Karpas-422 (cell line): Measurements from ENCODE around the gene SPATA18. TPM values are rescaled to one million over a fixed set of nuclear protein-coding genes. Genes with fewer than 3 reads are reported as not detected.
A peak's percentile ranks its signal among the peaks of the same experiment; 100 is the strongest.

Source experiments
- DNase-seq: peaks from one replicate; pipeline ENCODE4 v3.0.0-alpha.2; 2015
- H2AFZ ChIP-seq: fragments of 200-600 bp; sonication (generic); 2 replicates; pipeline ENCODE4 v1.6.1; 2014; ENCODE audit warnings: antibody characterized with exemption, low read length, mixed read lengths
- H3K27ac ChIP-seq: fragments of 200-600 bp; sonication (generic); 2 replicates; pipeline ENCODE4 v1.5.1; 2014; ENCODE audit warnings: mild to moderate bottlenecking, low read length, moderate library complexity
- H3K27me3 ChIP-seq: fragments of 200-600 bp; sonication (generic); 2 replicates; pipeline ENCODE4 v1.6.1; 2014; ENCODE audit warnings: low read length, mixed read lengths
- H3K36me3 ChIP-seq: fragments of 200-600 bp; sonication (generic); 2 replicates; pipeline ENCODE4 v1.6.1; 2014; ENCODE audit warnings: low read length, mixed read lengths; ENCODE audit not compliant: insufficient read depth
- H3K4me1 ChIP-seq: fragments of 200-600 bp; sonication (generic); 2 replicates; pipeline ENCODE4 v1.6.1; 2014; ENCODE audit warnings: mild to moderate bottlenecking, low read length, mixed read lengths
- H3K4me2 ChIP-seq: fragments of 200-600 bp; sonication (generic); 2 replicates; pipeline ENCODE4 v1.6.1; 2014; ENCODE audit warnings: low read length, low read depth, mild to moderate bottlenecking; ENCODE audit not compliant: poor library complexity, severe bottlenecking
- H3K4me3 ChIP-seq: fragments of 200-600 bp; sonication (generic); 2 replicates; pipeline ENCODE4 v1.5.1; 2014; ENCODE audit warnings: mild to moderate bottlenecking, antibody characterized with exemption, low read length, mixed read lengths
- H3K79me2 ChIP-seq: fragments of 200-600 bp; sonication (generic); 2 replicates; pipeline ENCODE4 v1.6.1; 2014; ENCODE audit warnings: mild to moderate bottlenecking, low read length, mixed read lengths
- H3K9ac ChIP-seq: fragments of 200-600 bp; sonication (generic); 2 replicates; pipeline ENCODE4 v1.6.0; 2014; ENCODE audit warnings: low read length
- H3K9me2 ChIP-seq: fragments of 200-600 bp; sonication (generic), shearing (Covaris generic); replicated peaks from 2 replicates; pipeline ENCODE4 v1.6.0; 2014; ENCODE audit warnings: mild to moderate bottlenecking, low read length, moderate library complexity; ENCODE audit not compliant: insufficient read depth
- H3K9me3 ChIP-seq: fragments of 300-700, 200-600 bp; sonication (generic); 2 replicates; pipeline ENCODE4 v1.6.1; 2014; ENCODE audit warnings: low read length, mixed read lengths
- H4K20me1 ChIP-seq: fragments of 200-600 bp; sonication (generic); 2 replicates; pipeline ENCODE4 v1.6.1; 2014; ENCODE audit warnings: mild to moderate bottlenecking, antibody characterized with exemption, low read length, low read depth; ENCODE audit not compliant: insufficient read depth
- total RNA-seq: library from RNA; depleted of rRNA; stranded (reverse); fragments of >200 nt; shearing (Covaris generic); gene quantifications from 2 replicates; pipeline ENCODE4 v1.2.3, GENCODE V29; 2014; ENCODE audit warnings: low replicate concordance

Gene SPATA18
- total RNA-seq, 1 experiment from 2014 or later, result not detected

DNA sequence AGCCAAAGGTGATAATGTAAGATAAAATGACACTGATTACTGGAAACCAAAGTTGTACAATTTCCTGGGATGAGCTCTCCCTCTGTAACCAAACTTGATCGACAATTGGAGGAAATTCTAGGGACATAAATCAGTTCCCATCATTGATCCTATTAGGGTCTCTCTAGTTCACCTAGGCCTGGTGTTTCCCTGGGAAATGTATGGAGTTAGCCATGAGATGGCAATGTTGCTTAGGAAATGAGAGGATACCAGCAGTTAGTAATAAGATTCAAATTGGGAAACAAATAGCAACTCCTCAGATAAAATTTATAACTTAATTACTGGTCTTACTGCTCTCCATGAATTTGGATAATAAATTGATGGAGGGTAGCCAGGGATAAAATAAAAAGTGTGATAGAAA lies 52.2 kb downstream of the SPATA18 start:
- no peaks in the 10 kb centered on the region for H3K9me2 ChIP-seq
- H3K9me3 ChIP-seq, result no peaks in the 10 kb centered on the region
- no peak overlapping the region for H3K4me2 ChIP-seq
- no peaks in the 10 kb centered on the region for H3K27me3 ChIP-seq
- H3K4me1 ChIP-seq, result peaks cover 60% of the 10 kb centered on the region
- peak; percentile 49 for DNase-seq
- no peak overlapping the region for H3K9ac ChIP-seq
- no peaks in the 10 kb centered on the region for H4K20me1 ChIP-seq
- no peak overlapping the region for H3K4me3 ChIP-seq
- H2AFZ ChIP-seq, result no peak overlapping the region
- H3K79me2 ChIP-seq, result no peaks in the 10 kb centered on the region
- H3K36me3 ChIP-seq, result no peaks in the 10 kb centered on the region
- no peak overlapping the region for H3K27ac ChIP-seq

DNA sequence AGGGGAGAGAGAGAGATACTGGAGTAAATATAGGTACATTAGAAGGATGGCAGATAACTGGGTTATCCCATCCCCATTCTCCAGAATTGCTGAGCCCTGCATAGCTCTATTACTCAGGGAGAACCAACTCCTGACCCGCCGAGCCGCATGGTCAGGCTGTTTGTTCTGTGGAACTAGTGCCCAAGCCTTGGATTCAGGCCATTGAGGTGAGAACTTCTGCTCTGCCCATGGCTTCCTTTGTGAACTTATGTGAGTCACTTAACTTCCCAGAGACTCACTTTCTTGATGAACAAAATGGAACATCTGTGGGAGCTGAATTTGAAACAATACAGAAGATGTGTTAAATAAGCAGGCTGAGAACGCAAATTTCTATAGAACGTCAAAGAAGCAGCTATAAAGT lies 54.2 kb downstream of the SPATA18 start:
- no peaks in the 10 kb centered on the region for H4K20me1 ChIP-seq
- no peak overlapping the region for H3K4me2 ChIP-seq
- H3K27ac ChIP-seq, result no peak overlapping the region
- no peak overlapping the region for H3K9ac ChIP-seq
- H3K4me3 ChIP-seq, result no peak overlapping the region
- no peak for DNase-seq
- no peaks in the 10 kb centered on the region for H3K9me3 ChIP-seq
- H3K27me3 ChIP-seq, result no peaks in the 10 kb centered on the region
- H3K4me1 ChIP-seq, result peaks cover 48% of the 10 kb centered on the region
- H3K9me2 ChIP-seq, result no peaks in the 10 kb centered on the region
- no peaks in the 10 kb centered on the region for H3K79me2 ChIP-seq
- no peak overlapping the region for H2AFZ ChIP-seq
- H3K36me3 ChIP-seq, result no peaks in the 10 kb centered on the region

DNA sequence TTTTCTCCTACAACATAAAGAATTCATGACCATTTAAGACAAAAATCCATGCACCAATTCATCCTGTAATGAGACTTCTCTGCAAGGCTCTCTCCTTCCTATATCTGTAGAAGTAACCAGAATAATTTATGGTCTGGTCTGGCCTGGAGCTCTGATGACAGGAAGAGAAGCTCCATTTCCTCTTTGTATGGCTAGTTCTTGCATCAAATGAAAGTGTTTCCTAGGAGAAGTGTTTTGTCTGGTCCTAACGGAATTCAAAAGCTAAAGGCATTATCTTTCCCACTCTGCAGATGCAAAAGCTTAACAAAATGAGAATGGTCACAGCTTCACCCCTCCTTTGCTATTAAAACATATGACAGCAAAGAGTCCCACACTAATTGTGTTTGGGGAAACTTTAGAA lies 55.1 kb downstream of the SPATA18 start:
- 0 out of 2 replicates have a peak overlapping the region, but pooled peaks have one; percentile 53 for H2AFZ ChIP-seq
- H3K9ac ChIP-seq, result no peak overlapping the region

DNA sequence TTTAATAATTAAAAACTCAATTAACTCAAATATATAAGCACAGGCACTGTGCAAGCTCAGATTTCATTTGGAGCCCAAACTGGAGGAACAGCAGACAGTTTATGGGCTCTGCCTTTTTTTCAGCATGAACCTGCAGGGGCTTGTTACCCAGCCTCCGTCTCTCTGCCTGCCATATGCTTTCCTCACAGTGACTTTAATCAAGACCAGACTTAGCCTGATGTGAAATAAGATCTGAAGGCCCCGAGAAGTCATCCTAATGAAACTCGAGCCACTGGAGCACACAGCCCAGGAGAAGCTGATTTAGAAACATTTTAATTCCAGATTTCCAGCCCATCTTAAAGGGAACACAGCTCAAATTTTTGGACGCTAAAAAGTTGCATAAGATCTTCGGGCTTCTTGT lies 55.6 kb downstream of the SPATA18 start:
- no peak overlapping the region for H3K27ac ChIP-seq
- no peak overlapping the region for H3K9ac ChIP-seq
- H3K9me2 ChIP-seq, result no peaks in the 10 kb centered on the region
- H3K27me3 ChIP-seq, result no peaks in the 10 kb centered on the region
- H3K4me3 ChIP-seq, result no peak overlapping the region
- H2AFZ ChIP-seq, result 0 out of 2 replicates have a peak overlapping the region, but pooled peaks have one; percentile 53
- peaks cover 42% of the 10 kb centered on the region for H3K4me1 ChIP-seq
- no peaks in the 10 kb centered on the region for H3K36me3 ChIP-seq
- H3K9me3 ChIP-seq, result no peaks in the 10 kb centered on the region
- H3K4me2 ChIP-seq, result no peak overlapping the region
- no peak for DNase-seq
- no peaks in the 10 kb centered on the region for H4K20me1 ChIP-seq
- H3K79me2 ChIP-seq, result no peaks in the 10 kb centered on the region

More for the DNA sequence above, 55.1 kb downstream of the SPATA18 start:
- no peak for DNase-seq
- Histone ChIP-seq H3K27me3 (no peaks in the 10 kb centered on the region), H4K20me1 (no peaks in the 10 kb centered on the region), H3K36me3 (no peaks in the 10 kb centered on the region), H3K79me2 (no peaks in the 10 kb centered on the region), H3K4me1 (peaks cover 47% of the 10 kb centered on the region), H3K4me3 (no peak overlapping the region), H3K9me3 (no peaks in the 10 kb centered on the region), H3K27ac (no peak overlapping the region), H3K9me2 (no peaks in the 10 kb centered on the region), H3K4me2 (no peak overlapping the region)

- no peak overlapping the region for H2AFZ ChIP-seq
- no peak overlapping the region for H3K4me2 ChIP-seq
- no peak overlapping the region for H3K4me3 ChIP-seq
- H3K9me3 ChIP-seq, result no peaks in the 10 kb centered on the region
- H3K4me1 ChIP-seq, result peaks cover 36% of the 10 kb centered on the region
- no peak overlapping the region for H3K27ac ChIP-seq
- no peaks in the 10 kb centered on the region for H3K27me3 ChIP-seq
- no peak overlapping the region for H3K9ac ChIP-seq
- no peaks in the 10 kb centered on the region for H4K20me1 ChIP-seq
- no peak for DNase-seq
- H3K9me2 ChIP-seq, result no peaks in the 10 kb centered on the region
- no peaks in the 10 kb centered on the region for H3K36me3 ChIP-seq
- no peaks in the 10 kb centered on the region for H3K79me2 ChIP-seq
Measured at GRCh38 chr4:52107336-52107735, 56.2 kb downstream of the SPATA18 start.

GRCh38 chr4:52107745-52108144 lies 56.6 kb downstream of the SPATA18 start:
- no peaks in the 10 kb centered on the region for H3K79me2 ChIP-seq
- H4K20me1 ChIP-seq, result no peaks in the 10 kb centered on the region
- no peak overlapping the region for H3K9ac ChIP-seq
- H3K27ac ChIP-seq, result no peak overlapping the region
- H2AFZ ChIP-seq, result no peak overlapping the region
- no peak overlapping the region for H3K4me3 ChIP-seq
- no peaks in the 10 kb centered on the region for H3K9me2 ChIP-seq
- no peaks in the 10 kb centered on the region for H3K27me3 ChIP-seq
- DNase-seq, result peak; percentile 68
- H3K4me2 ChIP-seq, result no peak overlapping the region
- H3K4me1 ChIP-seq, result peaks cover 32% of the 10 kb centered on the region
- no peaks in the 10 kb centered on the region for H3K9me3 ChIP-seq
- no peaks in the 10 kb centered on the region for H3K36me3 ChIP-seq

DNA sequence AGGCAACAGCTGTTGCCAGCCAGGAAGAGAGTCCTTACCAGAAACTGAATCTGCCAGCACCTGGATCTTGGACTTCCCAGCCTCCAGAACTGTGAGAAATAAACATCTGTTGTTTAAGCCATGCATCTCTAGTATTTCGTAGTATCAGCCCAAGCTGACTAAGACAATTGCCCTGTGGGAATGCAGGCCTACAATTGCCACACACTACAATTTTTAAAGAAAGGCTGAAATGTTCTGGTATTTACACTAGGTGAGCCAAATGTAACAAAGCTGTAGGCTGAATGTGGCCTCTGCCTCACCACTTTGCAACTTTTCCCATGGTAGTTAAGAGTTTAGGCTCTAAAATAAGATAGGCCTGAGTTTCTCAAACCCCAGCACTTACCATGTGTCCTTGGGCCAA lies 59.1 kb downstream of the SPATA18 start:
- Histone ChIP-seq H2AFZ (no peak overlapping the region), H3K9me2 (no peaks in the 10 kb centered on the region), H3K9me3 (no peaks in the 10 kb centered on the region), H3K4me2 (no peak overlapping the region), H4K20me1 (no peaks in the 10 kb centered on the region), H3K9ac (no peak overlapping the region), H3K27me3 (no peaks in the 10 kb centered on the region), H3K4me3 (no peak overlapping the region), H3K4me1 (peaks cover 14% of the 10 kb centered on the region), H3K36me3 (no peaks in the 10 kb centered on the region), H3K27ac (no peak overlapping the region), H3K79me2 (no peaks in the 10 kb centered on the region)
- no peak for DNase-seq

DNA sequence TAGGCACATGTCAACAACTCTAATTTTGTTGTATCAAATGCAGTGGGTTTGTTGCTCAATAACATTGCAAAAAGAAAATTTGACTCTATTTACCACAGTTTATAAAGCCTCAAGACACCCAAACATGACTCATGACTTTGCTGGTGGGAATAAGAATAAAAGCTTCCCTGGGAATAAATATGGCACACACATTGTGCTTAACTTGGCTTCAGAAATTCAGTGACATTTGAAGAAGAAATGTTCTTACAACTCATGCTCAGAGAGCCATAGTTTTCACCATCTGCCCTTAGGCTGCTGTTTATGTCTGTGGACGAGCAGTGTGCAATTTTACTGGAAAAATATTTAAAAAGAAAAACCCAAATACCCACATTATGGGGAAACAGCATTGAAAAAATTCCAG lies 60.9 kb downstream of the SPATA18 start:
- DNase-seq, result no peak
- H3K4me1 ChIP-seq, result peaks cover 1% of the 10 kb centered on the region
- no peaks in the 10 kb centered on the region for H4K20me1 ChIP-seq
- no peaks in the 10 kb centered on the region for H3K36me3 ChIP-seq
- H3K9me2 ChIP-seq, result no peaks in the 10 kb centered on the region
- H3K27ac ChIP-seq, result no peak overlapping the region
- no peaks in the 10 kb centered on the region for H3K27me3 ChIP-seq
- H2AFZ ChIP-seq, result no peak overlapping the region
- H3K9ac ChIP-seq, result no peak overlapping the region
- H3K4me2 ChIP-seq, result no peak overlapping the region
- H3K9me3 ChIP-seq, result no peaks in the 10 kb centered on the region
- H3K79me2 ChIP-seq, result no peaks in the 10 kb centered on the region
- no peak overlapping the region for H3K4me3 ChIP-seq

- Histone ChIP-seq H3K27me3 (no peaks in the 10 kb centered on the region), H3K9me2 (no peaks in the 10 kb centered on the region), H3K9me3 (no peaks in the 10 kb centered on the region), H4K20me1 (no peaks in the 10 kb centered on the region), H3K4me3 (no peak overlapping the region), H3K9ac (no peak overlapping the region), H3K4me1 (peaks cover 5% of the 10 kb centered on the region), H3K4me2 (no peak overlapping the region), H3K36me3 (no peaks in the 10 kb centered on the region), H3K27ac (no peak overlapping the region), H2AFZ (no peak overlapping the region), H3K79me2 (no peaks in the 10 kb centered on the region)
- peak; percentile 16 for DNase-seq
Measured at GRCh38 chr4:52112411-52112810, 61.3 kb downstream of the SPATA18 start.
